H1 (cell line): Measurements from ENCODE around the gene C1orf52. TPM values are rescaled to one million over a fixed set of nuclear protein-coding genes. Genes with fewer than 3 reads are reported as not detected.

Experiments
- CTCF ChIA-PET: fragments of 300-600 bp; sonication (Branson Sonifier 250); formaldehyde crosslinking; loops from one replicate; lab custom pipeline; 2021; ENCODE audit not compliant: partially characterized antibody; lab: Charles Lee
- POLR2A ChIA-PET: fragments of 300-600 bp; sonication (Branson Sonifier 250); formaldehyde crosslinking; loops from one replicate; lab custom pipeline; 2021; ENCODE audit warnings: inconsistent platforms; ENCODE audit not compliant: partially characterized antibody; lab: Charles Lee
- DNase-seq, 2 experiments: peaks; one replicate each; pipeline versions ENCODE4 v3.0.0 to v3.0.0-alpha.2; 2010 to 2022; ENCODE audit warnings: low spot score in 2 of 2, low read depth in 1 of 2, mixed read lengths in 1 of 2
- FAIRE-seq: peaks from 2 replicates; lab custom pipeline; 2011; peaks lifted over from hg19 to GRCh38; lab: Jason Lieb, UNC
- H2AFZ ChIP-seq: 2 replicates; pipeline ENCODE4 v1.8.1; 2012; ENCODE audit warnings: low read length, inconsistent platforms
- H2AK5ac ChIP-seq: 2 replicates; pipeline ENCODE4 v1.6.1; 2013; ENCODE audit warnings: low read depth, low read length
- H2BK120ac ChIP-seq: replicated peaks from 2 replicates; pipeline ENCODE3; 2013; ENCODE audit warnings: low read depth, low read length, inconsistent platforms
- H2BK12ac ChIP-seq: 2 replicates; pipeline ENCODE4 v1.6.1; 2013; ENCODE audit warnings: low read depth, low read length
- H2BK15ac ChIP-seq: 2 replicates; pipeline ENCODE4 v1.6.1; 2013; ENCODE audit warnings: low read length
- H2BK20ac ChIP-seq: 2 replicates; pipeline ENCODE4 v1.6.1; 2013; ENCODE audit warnings: low read length
- H2BK5ac ChIP-seq: 2 replicates; pipeline ENCODE4 v1.6.1; 2013; ENCODE audit warnings: low read depth, low read length
- H3K14ac ChIP-seq: 2 replicates; pipeline ENCODE4 v1.6.1; 2013; ENCODE audit warnings: inconsistent platforms; ENCODE audit not compliant: insufficient read length
- H3K18ac ChIP-seq: 2 replicates; pipeline ENCODE4 v1.6.1; 2013; ENCODE audit warnings: low read length; ENCODE audit errors: extremely low read depth
- H3K23ac ChIP-seq: 2 replicates; pipeline ENCODE4 v1.6.1; 2013; ENCODE audit warnings: inconsistent platforms; ENCODE audit not compliant: insufficient read length
- H3K23me2 ChIP-seq: 2 replicates; pipeline ENCODE4 v1.6.1; 2013; ENCODE audit warnings: low read depth, low read length
- H3K27ac ChIP-seq: 2 replicates; pipeline ENCODE4 v1.6.1; 2011; ENCODE audit warnings: low read depth, low read length, inconsistent platforms
- H3K27me3 ChIP-seq, 4 experiments: replicated peaks in 1 of 4; 1 replicate in 1 of 4; 2 replicates in 3 of 4; pipeline versions ENCODE4 v1.6.1 to v1.8.1; 2011 to 2013; ENCODE audit warnings: low read length in 3 of 4, mild to moderate bottlenecking in 3 of 4, inconsistent platforms in 2 of 4, mixed read lengths in 2 of 4, moderate library complexity in 1 of 4; ENCODE audit not compliant: control insufficient read depth in 3 of 4, insufficient read depth in 3 of 4; ENCODE audit errors: extremely low read depth in 1 of 4
- H3K36me3 ChIP-seq, 4 experiments: 2 replicates each; pipeline versions ENCODE4 v1.6.1 to v1.8.1; 2011 to 2013; ENCODE audit warnings: mild to moderate bottlenecking in 4 of 4, low read length in 3 of 4, moderate library complexity in 2 of 4, control low read depth in 1 of 4, inconsistent platforms in 1 of 4; ENCODE audit not compliant: insufficient read depth in 4 of 4, control insufficient read depth in 2 of 4
- H3K4ac ChIP-seq: replicated peaks from 2 replicates; pipeline ENCODE3; 2013; ENCODE audit warnings: low read length, low read depth, mixed read lengths, inconsistent platforms; ENCODE audit not compliant: insufficient read length
- H3K4me1 ChIP-seq, 4 experiments: replicated peaks in 1 of 4; 1 replicate in 1 of 4; 2 replicates in 3 of 4; pipeline versions ENCODE4 v1.6.1 to v1.8.1; 2011 to 2013; ENCODE audit warnings: low read length in 3 of 4, inconsistent platforms in 2 of 4, mixed read lengths in 1 of 4; ENCODE audit not compliant: insufficient read depth in 4 of 4, control insufficient read depth in 3 of 4
- H3K4me2 ChIP-seq, 2 experiments: 2 replicates each; pipeline versions ENCODE4 v1.6.1 to v1.8.1; 2011 to 2013; ENCODE audit warnings: low read depth in 2 of 2, low read length in 2 of 2, control low read depth in 1 of 2, inconsistent platforms in 1 of 2, mild to moderate bottlenecking in 1 of 2; ENCODE audit not compliant: insufficient read depth in 1 of 2
- H3K4me3 ChIP-seq, 4 experiments: fragments of 200-600, 300-600 bp in 1 of 4; sonication (generic), shearing (Covaris generic), sonication (Bioruptor Twin) in 1 of 4; 2 replicates each; pipeline versions ENCODE4 v1.5.1 to v1.8.1; 2011 to 2016; ENCODE audit warnings: low read length in 4 of 4, low read depth in 3 of 4, control low read depth in 2 of 4, inconsistent platforms in 2 of 4, mild to moderate bottlenecking in 2 of 4, mixed read lengths in 1 of 4, moderate library complexity in 1 of 4; ENCODE audit not compliant: insufficient read depth in 2 of 4; ENCODE audit errors: extremely low read depth in 1 of 4
- H3K56ac ChIP-seq: replicated peaks from 2 replicates; pipeline ENCODE3; 2013; ENCODE audit warnings: low read depth, mild to moderate bottlenecking, mixed read lengths, low read length, inconsistent platforms; ENCODE audit not compliant: insufficient read length
- H3K79me1 ChIP-seq: 2 replicates; pipeline ENCODE4 v1.6.1; 2013; ENCODE audit warnings: low read depth, low read length, control low read depth
- H3K79me2 ChIP-seq, 2 experiments: 2 replicates each; pipeline versions ENCODE4 v1.6.1 to v1.8.1; 2012 to 2013; ENCODE audit warnings: low read length in 2 of 2, mild to moderate bottlenecking in 2 of 2, inconsistent platforms in 1 of 2; ENCODE audit not compliant: insufficient read depth in 2 of 2, control insufficient read depth in 1 of 2
- H3K9ac ChIP-seq, 4 experiments: replicated peaks in 1 of 4; 1 replicate in 1 of 4; 2 replicates in 3 of 4; pipeline versions ENCODE4 v1.6.1 to v1.8.1; 2011 to 2013; ENCODE audit warnings: low read depth in 3 of 4, low read length in 3 of 4, control low read depth in 2 of 4, mild to moderate bottlenecking in 2 of 4, moderate library complexity in 2 of 4, inconsistent platforms in 1 of 4; ENCODE audit errors: extremely low read depth in 1 of 4
- H3K9me3 ChIP-seq, 2 experiments: 2 replicates each; pipeline versions ENCODE4 v1.6.1 to v1.8.1; 2012 to 2013; ENCODE audit warnings: mild to moderate bottlenecking in 2 of 2, moderate library complexity in 2 of 2, control low read depth in 1 of 2, inconsistent platforms in 1 of 2, low read depth in 1 of 2, low read length in 1 of 2, mixed read lengths in 1 of 2; ENCODE audit not compliant: insufficient read depth in 2 of 2
- H4K20me1 ChIP-seq, 2 experiments: replicated peaks in 1 of 2; 2 replicates each; pipeline versions ENCODE3 to v1.8.1; 2011 to 2013; ENCODE audit warnings: inconsistent platforms in 2 of 2, low read length in 2 of 2, mild to moderate bottlenecking in 1 of 2; ENCODE audit not compliant: insufficient read depth in 2 of 2, control insufficient read depth in 1 of 2
- H4K5ac ChIP-seq: 2 replicates; pipeline ENCODE4 v1.6.1; 2013; ENCODE audit warnings: low read length, low read depth, mixed read lengths, inconsistent platforms; ENCODE audit not compliant: insufficient read length
- H4K8ac ChIP-seq: 2 replicates; pipeline ENCODE4 v1.8.0; 2013; ENCODE audit warnings: mild to moderate bottlenecking, moderate library complexity, low read length, inconsistent platforms; ENCODE audit not compliant: insufficient read depth; ENCODE audit errors: extremely low read depth
- H4K91ac ChIP-seq: replicated peaks from 2 replicates; pipeline ENCODE3; 2013; ENCODE audit warnings: low read length, mixed read lengths, inconsistent platforms; ENCODE audit not compliant: insufficient read length
- CTCF ChIP-seq, 3 experiments: IDR thresholded peaks; 1 replicate in 2 of 3; 2 replicates in 1 of 3; pipeline versions ENCODE4 v1.5.1 to v1.6.1; 2011; ENCODE audit warnings: low read length in 3 of 3, mild to moderate bottlenecking in 3 of 3, inconsistent platforms in 2 of 3, low read depth in 1 of 3, moderate library complexity in 1 of 3; ENCODE audit not compliant: insufficient read depth in 1 of 3; ENCODE audit errors: control extremely low read depth in 1 of 3
- E2F6 ChIP-seq: IDR thresholded peaks from 2 replicates; pipeline ENCODE4 v1.6.1; 2012; ENCODE audit warnings: inconsistent platforms
- HDAC6 ChIP-seq: IDR thresholded peaks from one replicate; pipeline ENCODE4 v1.7.1; 2012; ENCODE audit warnings: low read depth, mild to moderate bottlenecking, inconsistent platforms, low read length, moderate library complexity
- MAX ChIP-seq: IDR thresholded peaks from 2 replicates; pipeline ENCODE4 v1.6.1; 2012; ENCODE audit warnings: inconsistent platforms
- RAD21 ChIP-seq, 2 experiments: IDR thresholded peaks in 1 of 2; conservative IDR thresholded peaks in 1 of 2; 2 replicates each; pipeline ENCODE4 v1.6.1; 2011; ENCODE audit warnings: low read depth in 2 of 2, low read length in 2 of 2, improper control_type of control experiment in 1 of 2, inconsistent platforms in 1 of 2, mild to moderate bottlenecking in 1 of 2, moderate library complexity in 1 of 2
- YY1 ChIP-seq: IDR thresholded peaks from 2 replicates; pipeline ENCODE4 v1.6.1; 2011; ENCODE audit warnings: low read depth, mild to moderate bottlenecking, low read length
- WGBS, 2 experiments: shearing (Covaris generic) in 1 of 2; methylation state at CpG; one replicate each; pipeline versions ENCODE4 v1.1.6 to v1.1.7; 2013 to 2015; ENCODE audit warnings: low lambda C conversion rate in 2 of 2, mixed read lengths in 2 of 2, inconsistent platforms in 1 of 2, low coverage in 1 of 2, missing lambda C conversion rate in 1 of 2; ENCODE audit not compliant: insufficient replicate concordance in 2 of 2, insufficient coverage in 1 of 2, insufficient read length in 1 of 2; ENCODE audit errors: extremely low coverage in 1 of 2, missing lambda C conversion rate in 1 of 2; 5-methylcytosine and 5-hydroxymethylcytosine counted together
- polyA plus RNA-seq, 7 experiments: library from polyadenylated mRNA; depleted of rRNA in 3 of 7; stranded (reverse) in 5 of 7; unstranded in 2 of 7; fragments of >200 nt in 5 of 7; fragments of 200-250 nt in 2 of 7; gene quantifications; 1 replicate in 5 of 7; 2 replicates in 1 of 7; 4 replicates in 1 of 7; pipeline versions ENCODE4 v1.2.1 to v1.2.3, GENCODE V29; 2011 to 2013; ENCODE audit warnings: missing spikeins in 2 of 7, mixed read lengths in 2 of 7
- total RNA-seq: library from RNA; stranded (reverse); fragmentation: NEBNext Ultra II Directional; extraction: Animal tissue kit (Norgen Biotek cat#: 25700); gene quantifications from 2 replicates; pipeline ENCODE4 v1.2.1, GENCODE V29; 2021

C1orf52 gene
- total and polyA plus RNA-seq, 2 of the 8 experiments (the other 6 are each of a cell fraction or from before 2014, with no cell fraction given): 29.2 to 39.1 TPM

- Histone ChIP-seq H2AFZ (no peak overlapping the region), H2BK15ac (no peak overlapping the region)
- no peak for TF ChIP-seq HDAC6
- TF ChIP-seq CTCF (IDR thresholded peaks at IDR 0.05; ENCODE audit: control extremely low read depth in 1 of 3, insufficient read depth in 1 of 3, low read depth in 1 of 3, low read length in 3 of 3): peak; percentile 45 to 61 (median 60)
- peak; percentile 52 to 69 for TF ChIP-seq RAD21 (IDR thresholded peaks at IDR 0.05 in 1 of 2, conservative IDR thresholded peaks at IDR 0.05 in 1 of 2; ENCODE audit: low read depth in 2 of 2, low read length in 2 of 2)
- TF ChIP-seq YY1: 0 out of 2 replicates have a peak, but pooled peaks have one; percentile 13
- peak; percentile 53; the same call in 1 of the 2 replicates for TF ChIP-seq E2F6
- TF ChIP-seq MAX: peak; percentile 53; the same call in 1 of the 2 replicates
- TF ChIP-seq, all 59 proteins: peak for 5
- no peak overlapping the region for H2AK5ac ChIP-seq
- peaks cover 0 to 5% (median 2%) of the 10 kb centered on the region in 4 experiments; a peak in 4 of 7 replicates for H3K4me1 ChIP-seq
- no peak overlapping the region for H3K56ac ChIP-seq
- H3K18ac ChIP-seq: no peak overlapping the region
- H2BK20ac ChIP-seq: no peak overlapping the region
- H3K23ac ChIP-seq: no peak overlapping the region
- H2BK5ac ChIP-seq: no peak overlapping the region
- no peak overlapping the region for H3K9ac ChIP-seq
- no peak overlapping the region for H4K8ac ChIP-seq
- no peaks in the 10 kb centered on the region for H3K79me1 ChIP-seq
- no peaks in the 10 kb centered on the region for H3K23me2 ChIP-seq
- H3K4me2 ChIP-seq: no peak overlapping the region
- no peak overlapping the region for H3K14ac ChIP-seq
- H4K20me1 ChIP-seq: no peaks in the 10 kb centered on the region
- no peaks in the 10 kb centered on the region for H3K36me3 ChIP-seq
- no peak overlapping the region for H4K91ac ChIP-seq
- DNase-seq (no peak), FAIRE-seq (no peak)
- H2BK120ac ChIP-seq: no peak overlapping the region
- H3K27me3 ChIP-seq: no peaks in the 10 kb centered on the region
- no peak overlapping the region for H3K4me3 ChIP-seq
- no peak overlapping the region for H3K27ac ChIP-seq
- WGBS, 2 experiments: 82% methylated on average over 8 of the region's 8 CpGs; no CpG with 5 or more reads in 1 of the 2 experiments
- no peak overlapping the region for H4K5ac ChIP-seq
- H3K4ac ChIP-seq: no peak overlapping the region
- ChIA-PET POLR2A (interaction anchor here (1.4 to 3.2 kb wide), 2 partner anchors 10 to 30 kb away, joined by 5 to 13 read pairs; partner anchors contain the start of gene SYDE2), CTCF (interaction anchor here (0.5 to 6.3 kb wide), 31 partner anchors 8 to 289 kb away, joined by 3 to 52 read pairs (median 4); partner anchors contain the start of gene C1orf52)
- no peaks in the 10 kb centered on the region for H3K9me3 ChIP-seq
- H2BK12ac ChIP-seq: no peak overlapping the region
- H3K79me2 ChIP-seq: no peaks in the 10 kb centered on the region
Observed at GRCh38 chr1:85230305-85230977, 29.0 kb downstream of the C1orf52 start.
